Right cardiac atrium (tissue), 5 donors: Measurements from ENCODE around the gene LCTL. TPM values are rescaled to one million over a fixed set of nuclear protein-coding genes. Genes with fewer than 3 reads are reported as not detected.

Source experiments
- ATAC-seq, 2 donors: fragments of 200-7000 bp; cut with Tn5 transposase; one replicate each; pipeline versions ENCODE4 v1.8.0 to v1.9.1; 2020; ENCODE audit warnings: moderate library complexity in 2 of 2, mild to moderate bottlenecking in 1 of 2
- DNase-seq, 3 donors: peaks; one replicate each; pipeline ENCODE4 v3.0.0-alpha.2; 2020
- H3K27ac ChIP-seq: one replicate; pipeline ENCODE4 v1.5.1; 2013; ENCODE audit warnings: mild to moderate bottlenecking, low read length, control low read depth, moderate library complexity
- H3K27me3 ChIP-seq: one replicate; pipeline ENCODE4 v1.6.1; 2013; ENCODE audit not compliant: control insufficient read depth, insufficient read depth
- H3K4me1 ChIP-seq: one replicate; pipeline ENCODE4 v1.6.1; 2013; ENCODE audit warnings: low read length; ENCODE audit not compliant: control insufficient read depth, insufficient read depth
- H3K4me3 ChIP-seq: one replicate; pipeline ENCODE4 v1.5.1; 2013; ENCODE audit warnings: low read length, control low read depth
- H3K9me3 ChIP-seq: one replicate; pipeline ENCODE4 v1.6.1; 2013; ENCODE audit warnings: low read length; ENCODE audit not compliant: control insufficient read depth
- WGBS: extraction: QIAGEN DNeasy Blood & Tissue Kit; methylation state at CpG from one replicate; pipeline ENCODE4 v1.1.7; 2013; 5-methylcytosine and 5-hydroxymethylcytosine counted together
- intact Hi-C, 4 donors: fragments of 100-400 bp; cut with DNase I; formaldehyde crosslinking; loops; one replicate each; pipeline versions ENCODE4 v1.11.0 to v1.14.0; 2022 to 2023
- polyA plus RNA-seq: library from polyadenylated mRNA; stranded (reverse); fragments of 200-250 nt; gene quantifications from one replicate; pipeline ENCODE4 v1.2.3, GENCODE V29; 2013
- total RNA-seq, 4 donors: library from RNA; stranded (reverse); fragmentation: NEBNext Ultra II Directional; extraction: Animal tissue kit (Norgen Biotek cat#: 25700); gene quantifications; one replicate each; pipeline ENCODE4 v1.2.1, GENCODE V29; 2021
- donor health status: healthy with polysubstance abuse.
- donor health status: DM: no; HTN: yes; CAD: no.
- donor health status: DM: no; HTN: no; CAD: no.
- donor health status: DM: no; HTN: yes; CAD: no; lungs with severe emphysema.
- donor health status: DM: yes; HTN: yes; CAD: no.

The LCTL gene
- total and polyA plus RNA-seq, 5 donors, result not detected

DNA sequence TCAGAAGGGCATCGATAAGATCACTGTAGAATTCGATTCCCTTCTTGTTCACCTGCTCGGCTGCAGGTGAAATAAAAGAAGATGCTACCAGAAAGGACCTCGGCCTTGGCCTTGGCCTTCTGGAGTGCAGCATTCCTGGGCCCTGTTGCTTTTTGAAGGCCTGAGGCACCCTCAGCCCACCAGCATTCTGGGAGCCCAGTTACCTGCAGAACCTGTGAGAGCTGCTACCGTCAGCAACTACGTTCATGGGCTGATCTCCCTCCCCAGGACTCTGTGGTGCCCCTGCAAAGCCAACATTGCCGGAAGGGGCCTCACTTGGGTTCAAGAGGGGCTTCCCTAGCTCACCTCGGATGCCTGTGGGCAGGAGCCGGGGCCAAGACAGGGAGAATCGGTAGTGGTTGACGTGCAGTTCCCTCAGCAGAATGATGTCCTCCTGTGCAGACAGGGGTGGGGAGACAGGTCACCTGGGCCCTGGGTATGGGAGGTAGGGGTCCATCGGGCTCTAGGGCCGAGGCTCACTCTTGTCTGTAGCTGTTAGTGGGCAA, 2.2 kb downstream of the LCTL start:
- WGBS, result 93% methylated on average over 13 of the region's 13 CpGs
- DNase-seq, result no peak
- no peaks in the 10 kb centered on the region for H3K4me1 ChIP-seq

DNA sequence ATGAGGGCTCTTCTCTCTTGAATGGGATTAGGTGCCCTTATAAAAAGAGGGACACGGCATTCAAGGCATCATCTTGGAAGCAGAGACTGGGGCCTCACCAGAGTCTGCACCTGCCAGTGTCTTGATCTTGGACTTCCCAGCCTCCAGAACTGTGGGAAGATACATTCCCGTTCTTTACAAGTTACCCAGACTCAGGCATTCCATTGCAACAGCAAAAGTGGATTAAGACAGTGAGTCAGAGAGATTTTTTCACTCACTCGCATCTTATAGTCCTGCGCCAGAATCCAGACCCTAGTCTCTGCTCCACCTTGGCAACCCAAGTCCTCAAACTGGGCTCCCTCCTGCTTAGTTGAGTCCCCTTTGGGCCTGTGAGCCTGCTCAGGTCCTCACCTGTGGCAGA, 2.7 kb downstream of the LCTL start:
- ATAC-seq, result no peak
- H3K4me1 ChIP-seq, result no peaks in the 10 kb centered on the region
- intact Hi-C loops, result no loop called here
- no peak overlapping the region for H3K27ac ChIP-seq
- H3K27me3 ChIP-seq, result no peaks in the 10 kb centered on the region
- WGBS, result 88% methylated on average over 4 of the region's 4 CpGs
- no peaks in the 10 kb centered on the region for H3K9me3 ChIP-seq
- H3K4me3 ChIP-seq, result no peak overlapping the region
- DNase-seq, result no peak

More for the DNA sequence above, 2.2 kb downstream of the LCTL start:
- intact Hi-C loops, result no loop called here
- no peak overlapping the region for H3K4me3 ChIP-seq
- H3K27me3 ChIP-seq, result no peaks in the 10 kb centered on the region
- H3K27ac ChIP-seq, result no peak overlapping the region
- H3K9me3 ChIP-seq, result no peaks in the 10 kb centered on the region
- no peak for ATAC-seq

DNA sequence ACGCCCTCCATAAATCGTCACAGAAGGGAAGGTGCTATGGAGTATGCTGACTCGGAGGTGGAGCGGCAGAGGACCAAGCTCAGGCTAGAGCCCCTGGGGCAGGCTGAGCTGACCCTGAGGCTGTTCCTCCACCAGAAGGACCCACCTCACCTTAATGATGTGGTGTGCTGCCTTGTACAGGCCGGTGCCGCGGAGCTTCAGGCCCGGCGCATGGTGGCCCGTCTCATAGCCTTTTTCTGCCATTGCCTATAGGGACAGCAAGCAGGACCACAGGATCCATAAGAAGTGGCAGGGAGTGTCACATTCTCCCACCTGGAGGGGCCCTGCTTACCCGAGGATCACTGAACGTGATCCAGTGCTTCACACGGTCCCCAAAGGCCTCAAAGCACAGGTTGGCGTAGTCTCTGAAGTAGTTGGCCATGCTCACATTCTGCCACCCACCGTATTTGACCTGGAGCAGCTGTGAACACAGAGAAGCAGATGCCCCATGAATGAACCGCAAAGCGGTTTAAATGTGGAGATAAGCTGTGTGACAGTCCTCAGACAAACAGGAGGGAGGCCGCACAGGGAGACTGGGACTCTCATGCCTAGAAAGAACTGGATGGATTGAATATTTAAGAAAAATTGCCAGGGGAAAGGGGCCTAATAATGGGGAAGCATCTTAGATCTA, 4.8 kb downstream of the LCTL start:
- Histone ChIP-seq H3K27me3 (no peaks in the 10 kb centered on the region), H3K27ac (no peak overlapping the region), H3K4me1 (no peaks in the 10 kb centered on the region), H3K9me3 (no peaks in the 10 kb centered on the region), H3K4me3 (no peak overlapping the region)
- DNase-seq (no peak), ATAC-seq (no peak)
- intact Hi-C loops, result no loop called here
- 91% methylated on average over 18 of the region's 18 CpGs for WGBS

DNA sequence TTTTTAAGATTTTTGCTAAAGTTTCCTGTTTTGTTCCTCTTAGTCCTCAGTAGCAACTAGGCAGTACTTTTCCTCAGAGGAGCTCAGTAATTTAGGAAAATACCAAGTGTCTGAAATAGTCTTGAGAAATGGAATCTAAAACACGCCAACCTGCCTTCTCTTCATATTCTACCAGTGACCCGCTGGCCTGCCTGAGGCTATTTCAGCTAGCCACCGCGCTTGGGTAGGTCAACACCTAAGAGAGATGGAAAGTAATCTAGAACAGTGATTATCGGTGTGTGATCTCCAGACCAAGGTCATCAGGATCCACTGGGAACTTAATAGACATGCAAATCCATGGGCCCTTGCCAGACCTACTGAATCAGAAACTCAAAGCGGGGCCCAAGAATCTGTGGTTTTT, 7.5 kb downstream of the LCTL start:
- no peak for DNase-seq
- intact Hi-C loops, result no loop called here
- no peak for ATAC-seq
- no peaks in the 10 kb centered on the region for H3K4me1 ChIP-seq
- WGBS, result 95% methylated on average over 6 of the region's 6 CpGs
- H3K9me3 ChIP-seq, result no peaks in the 10 kb centered on the region
- H3K27me3 ChIP-seq, result no peaks in the 10 kb centered on the region
- H3K27ac ChIP-seq, result no peak overlapping the region
- no peak overlapping the region for H3K4me3 ChIP-seq

DNA sequence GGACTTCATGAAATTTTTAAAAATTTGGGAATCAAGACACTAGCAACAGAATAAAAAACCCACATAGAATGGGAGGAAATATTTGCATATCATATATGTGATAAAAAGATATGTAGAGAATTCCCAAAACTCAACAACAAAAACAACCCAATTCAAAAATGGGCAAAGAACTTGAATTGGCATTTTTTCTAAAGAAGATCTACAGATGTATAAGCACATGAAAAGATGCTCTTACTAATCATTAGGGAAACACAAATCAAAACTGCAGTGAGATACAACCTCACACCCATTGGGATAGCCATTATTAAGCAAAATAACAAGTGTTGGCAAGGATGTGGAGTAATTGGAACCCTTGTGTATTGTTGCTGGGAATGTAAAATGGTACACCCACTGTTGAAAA, 10.1 kb downstream of the LCTL start:
- no peak overlapping the region for H3K27ac ChIP-seq
- ATAC-seq (no peak), DNase-seq (no peak)
- H3K9me3 ChIP-seq, result no peaks in the 10 kb centered on the region
- H3K27me3 ChIP-seq, result no peaks in the 10 kb centered on the region
- intact Hi-C loops, result no loop called here
- no peaks in the 10 kb centered on the region for H3K4me1 ChIP-seq
- no peak overlapping the region for H3K4me3 ChIP-seq

DNA sequence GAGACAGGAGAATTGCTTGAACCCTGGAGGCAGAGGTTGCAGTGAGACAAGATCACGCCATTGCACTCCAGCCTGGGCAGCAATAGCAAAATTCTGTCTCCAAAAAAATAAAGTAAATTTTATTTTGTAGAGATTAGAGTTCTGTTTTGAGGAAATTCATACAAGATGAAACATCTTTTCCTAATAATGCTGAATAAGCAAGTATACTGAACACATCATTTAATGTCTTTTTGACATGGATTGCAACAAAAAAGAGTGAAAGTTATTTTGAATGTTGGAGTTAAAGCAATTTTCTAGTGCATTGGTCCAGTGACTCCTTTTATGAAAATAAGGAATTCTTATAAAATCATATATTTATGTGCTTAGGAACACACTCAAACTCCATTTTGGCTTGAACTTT, 20.5 kb downstream of the LCTL start:
- WGBS, result 98% methylated on average over 1 of the region's 1 CpG
- Histone ChIP-seq H3K27me3 (no peaks in the 10 kb centered on the region), H3K4me3 (no peak overlapping the region), H3K4me1 (no peaks in the 10 kb centered on the region), H3K9me3 (no peaks in the 10 kb centered on the region), H3K27ac (no peak overlapping the region)
- intact Hi-C loops, result no loop called here
- ATAC-seq (no peak), DNase-seq (no peak)

DNA sequence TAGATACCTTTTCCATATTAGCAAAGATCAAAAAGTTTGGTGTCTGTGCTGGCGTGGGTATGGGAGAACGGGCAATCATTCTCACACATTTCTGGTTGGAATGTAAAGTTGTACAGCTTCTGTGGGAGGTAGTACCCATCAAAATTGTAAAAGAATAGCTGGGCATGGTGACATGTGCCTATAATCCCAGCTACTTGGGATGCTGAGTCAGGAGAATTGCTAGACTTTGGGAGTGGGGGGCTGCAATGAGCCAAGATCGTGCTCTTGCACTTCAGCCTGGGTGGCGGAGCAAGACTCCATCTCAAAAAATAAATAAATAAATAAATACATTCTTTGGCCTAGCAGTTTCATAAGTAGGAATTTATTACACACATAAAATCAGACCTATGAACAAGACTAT, 22.9 kb downstream of the LCTL start:
- ATAC-seq, result no peak

DNA sequence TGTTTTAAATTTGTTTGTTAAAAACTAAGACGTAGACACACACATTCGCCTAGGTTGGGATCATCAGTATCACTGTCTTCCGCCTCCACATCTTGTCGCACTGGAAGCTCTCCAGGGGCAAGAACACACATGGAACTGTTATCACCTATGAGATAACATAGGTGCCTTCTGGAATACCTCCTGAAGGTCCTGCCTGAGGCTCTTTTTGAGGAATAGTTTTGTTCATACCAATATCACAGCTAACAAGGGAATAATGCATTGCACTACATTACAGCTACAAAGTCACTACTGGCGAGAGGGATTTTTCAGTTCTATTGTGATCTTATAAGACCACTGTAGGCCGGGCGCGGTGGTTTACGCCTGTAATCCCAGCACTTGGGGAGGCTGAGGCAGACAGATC, 30.7 kb downstream of the LCTL start:
- Histone ChIP-seq H3K27ac (no peak overlapping the region), H3K9me3 (no peaks in the 10 kb centered on the region), H3K4me3 (no peak overlapping the region), H3K4me1 (no peaks in the 10 kb centered on the region), H3K27me3 (no peaks in the 10 kb centered on the region)
- DNase-seq, result no peak
- no peak for ATAC-seq
- 90% methylated on average over 9 of the region's 9 CpGs for WGBS
- intact Hi-C loops, result no loop called here

More for the DNA sequence above, 22.9 kb downstream of the LCTL start:
- Histone ChIP-seq H3K4me1 (no peaks in the 10 kb centered on the region), H3K9me3 (no peaks in the 10 kb centered on the region), H3K27ac (no peak overlapping the region), H3K27me3 (no peaks in the 10 kb centered on the region), H3K4me3 (no peak overlapping the region)
- no peak for DNase-seq
- 97% methylated on average over 4 of the region's 4 CpGs for WGBS
- intact Hi-C loops, result no loop called here

DNA sequence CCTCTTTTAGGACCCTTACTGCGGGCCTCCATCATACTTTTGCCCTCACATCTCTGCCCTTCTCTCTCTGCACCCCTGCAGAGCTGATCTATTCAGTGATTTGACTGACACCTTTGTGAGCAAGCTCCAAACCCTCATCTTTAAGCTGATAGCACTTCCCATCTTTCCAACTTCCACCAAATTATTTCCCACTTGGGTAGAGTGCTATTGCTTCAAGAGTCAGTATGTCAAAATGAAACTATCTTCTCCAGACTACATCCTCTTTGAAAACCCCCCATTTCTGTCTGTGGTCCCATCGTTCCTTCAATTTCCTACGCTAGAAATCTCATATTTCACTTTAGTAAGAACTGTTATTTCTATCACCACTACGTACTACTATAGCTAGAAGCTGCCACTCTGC, 41.0 kb downstream of the LCTL start:
- H3K4me3 ChIP-seq, result no peak overlapping the region
- no peak overlapping the region for H3K27ac ChIP-seq
- ATAC-seq, result no peak
- 90% methylated on average over 4 of the region's 4 CpGs for WGBS
- H3K9me3 ChIP-seq, result no peaks in the 10 kb centered on the region
- H3K4me1 ChIP-seq, result no peaks in the 10 kb centered on the region
- intact Hi-C loops, result no loop called here
- no peaks in the 10 kb centered on the region for H3K27me3 ChIP-seq
- DNase-seq, result no peak

DNA sequence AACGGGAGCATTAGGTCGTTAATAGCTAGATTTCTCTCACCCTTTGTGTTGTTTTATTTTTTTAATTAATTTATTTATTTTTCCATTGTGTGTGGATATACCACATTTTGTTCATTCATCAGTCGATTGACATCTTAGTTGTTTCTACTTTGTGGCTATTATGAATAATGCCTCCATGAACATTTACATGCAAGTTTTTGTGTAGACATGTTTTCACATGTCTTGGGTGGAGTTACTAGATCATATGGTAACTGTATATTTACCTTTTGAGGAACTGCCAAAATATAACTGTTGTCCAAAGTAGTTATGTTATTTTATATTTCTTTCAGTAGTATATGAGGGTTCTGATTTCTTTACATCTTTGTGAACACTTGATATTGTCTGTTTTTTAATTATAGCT, 41.9 kb downstream of the LCTL start:
- DNase-seq, result no peak
- no peak for ATAC-seq
- Histone ChIP-seq H3K9me3 (no peaks in the 10 kb centered on the region), H3K4me3 (no peak overlapping the region), H3K27ac (no peak overlapping the region), H3K27me3 (no peaks in the 10 kb centered on the region), H3K4me1 (no peaks in the 10 kb centered on the region)
- 95% methylated on average over 3 of the region's 3 CpGs for WGBS
- intact Hi-C loops, result no loop called here

DNA sequence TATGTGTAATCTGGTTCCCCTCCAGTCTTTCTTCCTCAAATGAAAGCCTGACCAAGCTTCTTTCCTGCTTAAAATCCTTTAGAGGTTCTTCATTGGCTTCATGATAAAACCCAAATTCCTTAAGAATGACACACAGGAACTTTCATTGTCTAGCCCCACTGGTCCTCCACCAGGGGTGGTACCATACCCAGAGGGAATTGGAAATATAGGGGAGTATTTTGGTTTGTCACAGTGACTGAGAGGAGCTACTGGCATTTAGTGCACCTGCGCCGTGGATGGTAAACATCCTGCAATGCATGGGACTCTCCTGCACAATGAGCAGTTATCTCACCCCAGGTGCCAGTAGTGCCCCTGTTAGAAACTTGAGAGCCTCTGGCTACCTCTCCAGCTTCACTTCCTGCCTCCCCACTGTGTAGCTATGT, 49.9 kb downstream of the LCTL start:
- DNase-seq (no peak), ATAC-seq (no peak)
- intact Hi-C loops, result no loop called here
- WGBS, result 93% methylated on average over 2 of the region's 2 CpGs
- Histone ChIP-seq H3K9me3 (no peaks in the 10 kb centered on the region), H3K27me3 (no peaks in the 10 kb centered on the region), H3K4me1 (no peaks in the 10 kb centered on the region), H3K27ac (no peak overlapping the region), H3K4me3 (no peak overlapping the region)

DNA sequence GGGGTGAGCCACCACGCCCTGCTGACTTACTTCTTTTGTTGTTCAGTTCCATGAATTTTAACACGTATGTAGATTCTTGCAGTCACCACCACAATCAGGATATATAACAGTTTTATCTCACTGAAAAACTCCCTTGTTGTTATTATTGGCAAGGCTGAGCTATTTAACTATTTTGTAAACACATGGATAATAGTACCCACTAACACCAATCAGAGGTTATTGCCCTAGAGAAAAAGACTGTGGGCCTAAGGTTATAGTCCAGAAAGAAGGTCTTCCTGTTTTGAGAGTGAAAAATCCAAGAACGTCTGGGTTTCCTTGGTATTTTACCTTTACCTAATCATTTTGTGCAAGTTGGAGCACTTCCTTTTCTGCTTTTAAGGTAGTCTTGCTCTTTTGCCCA, 51.2 kb downstream of the LCTL start:
- H3K4me1 ChIP-seq, result no peaks in the 10 kb centered on the region
- no peak for DNase-seq
- H3K4me3 ChIP-seq, result no peak overlapping the region
- intact Hi-C loops, result no loop called here
- H3K27me3 ChIP-seq, result no peaks in the 10 kb centered on the region
- no peak for ATAC-seq
- WGBS, result 76% methylated on average over 3 of the region's 3 CpGs
- no peaks in the 10 kb centered on the region for H3K9me3 ChIP-seq
- no peak overlapping the region for H3K27ac ChIP-seq
